ENCODE measurements around the gene TMEM52.

TMEM52 gene

GRCh38 chr1:1956586-1957532, 37.8 kb upstream of the TMEM52 start:
- DNase-seq (ENCODE audit: low read depth): no peak

DNA sequence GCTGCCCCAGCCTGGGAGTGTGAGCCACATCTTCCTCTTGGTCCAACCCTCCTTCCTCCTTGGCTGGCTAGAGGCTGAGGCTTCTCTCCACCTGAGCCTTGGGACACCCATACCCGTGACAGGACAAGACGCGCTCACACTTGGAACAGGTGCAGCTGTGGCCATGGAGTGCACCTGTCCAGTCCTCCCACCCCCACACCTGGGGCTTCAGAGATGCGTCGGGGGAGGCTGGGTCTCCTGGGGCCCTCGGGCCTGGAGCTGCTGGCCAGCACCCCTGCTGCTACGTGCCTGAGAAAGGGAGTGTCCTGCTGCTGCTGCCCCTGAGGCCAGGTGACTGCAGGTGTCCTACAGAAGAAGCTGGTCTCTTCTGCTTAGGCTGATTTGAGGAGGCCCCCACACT, 37.0 kb upstream of the TMEM52 start:
- no peak overlapping the region for H3K4me3 ChIP-seq (ENCODE audit: low read length)
- TF ChIP-seq CTCF (conservative IDR thresholded peaks at IDR 0.05; ENCODE audit: low read depth, low read length): no peak
- no peak for DNase-seq (ENCODE audit: low read depth)

More at GRCh38 chr1:1956586-1957532, 37.8 kb upstream of the TMEM52 start:
- H3K4me3 ChIP-seq (ENCODE audit: low read length): no peak overlapping the region
- TF ChIP-seq CTCF (conservative IDR thresholded peaks at IDR 0.05; ENCODE audit: low read depth, low read length): no peak

- no peak for TF ChIP-seq CTCF (conservative IDR thresholded peaks at IDR 0.05; ENCODE audit: low read depth, low read length)
These were observed 36.6 kb upstream of the TMEM52 start for GRCh38 chr1:1955621-1956094.

DNA sequence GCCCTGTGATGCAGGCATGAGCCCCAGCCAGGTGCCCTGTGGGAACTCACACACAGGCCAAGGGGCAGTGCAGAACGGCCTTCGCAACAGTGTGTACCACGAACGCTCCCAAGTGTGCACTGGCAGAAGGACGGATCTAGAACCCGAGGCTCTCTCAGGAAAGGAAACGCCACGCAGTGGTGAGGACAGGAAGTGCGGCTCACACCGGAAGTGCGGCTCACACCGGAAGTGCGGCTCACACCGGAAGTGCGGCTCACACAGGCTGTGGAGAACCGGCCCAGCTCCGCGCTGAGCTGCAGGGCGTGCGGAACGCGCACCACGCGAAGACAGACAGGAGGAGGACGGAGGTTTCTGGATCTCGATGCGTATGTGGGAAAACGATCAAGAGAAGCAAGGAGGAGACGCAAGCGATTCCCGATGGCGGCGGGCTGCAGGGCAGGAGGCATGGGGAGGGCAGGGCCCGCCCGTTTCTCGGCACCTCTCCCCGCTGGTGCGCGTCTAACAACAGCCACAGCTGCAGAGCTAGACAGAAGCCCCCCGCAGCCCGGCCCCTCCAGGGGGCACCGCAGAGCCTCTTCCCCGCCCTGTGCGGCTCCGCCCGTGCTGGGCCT, 35.9 kb upstream of the TMEM52 start:
- H3K4me3 ChIP-seq (ENCODE audit: low read length): no peak overlapping the region
- TF ChIP-seq CTCF (conservative IDR thresholded peaks at IDR 0.05; ENCODE audit: low read depth, low read length): peak; percentile 20
- DNase-seq (ENCODE audit: low read depth): no peak

More at GRCh38 chr1:1955621-1956094, 36.6 kb upstream of the TMEM52 start:
- DNase-seq (ENCODE audit: low read depth): no peak
- H3K4me3 ChIP-seq (ENCODE audit: low read length): no peak overlapping the region

GRCh38 chr1:1954015-1954414, 34.9 kb upstream of the TMEM52 start:
- no peak for TF ChIP-seq CTCF (conservative IDR thresholded peaks at IDR 0.05; ENCODE audit: low read depth, low read length)
- no peak overlapping the region for H3K4me3 ChIP-seq (ENCODE audit: low read length)
- DNase-seq (ENCODE audit: low read depth): no peak

GRCh38 chr1:1950940-1951339, 31.9 kb upstream of the TMEM52 start:
- no peak overlapping the region for H3K4me3 ChIP-seq (ENCODE audit: low read length)
- no peak for DNase-seq (ENCODE audit: low read depth)
- no peak for TF ChIP-seq CTCF (conservative IDR thresholded peaks at IDR 0.05; ENCODE audit: low read depth, low read length)

Measured in retinal pigment epithelial cell (primary cell).